HG03103 (cell line): Measurements from ENCODE around the gene VPS9D1.

Experiments
- ATAC-seq: cut with Tn5 transposase; IDR thresholded peaks from one replicate; pipeline ENCODE4 v1.9.1; 2021; ENCODE audit warnings: low read depth; ENCODE audit not compliant: unreplicated experiment

The VPS9D1 gene, protein sequence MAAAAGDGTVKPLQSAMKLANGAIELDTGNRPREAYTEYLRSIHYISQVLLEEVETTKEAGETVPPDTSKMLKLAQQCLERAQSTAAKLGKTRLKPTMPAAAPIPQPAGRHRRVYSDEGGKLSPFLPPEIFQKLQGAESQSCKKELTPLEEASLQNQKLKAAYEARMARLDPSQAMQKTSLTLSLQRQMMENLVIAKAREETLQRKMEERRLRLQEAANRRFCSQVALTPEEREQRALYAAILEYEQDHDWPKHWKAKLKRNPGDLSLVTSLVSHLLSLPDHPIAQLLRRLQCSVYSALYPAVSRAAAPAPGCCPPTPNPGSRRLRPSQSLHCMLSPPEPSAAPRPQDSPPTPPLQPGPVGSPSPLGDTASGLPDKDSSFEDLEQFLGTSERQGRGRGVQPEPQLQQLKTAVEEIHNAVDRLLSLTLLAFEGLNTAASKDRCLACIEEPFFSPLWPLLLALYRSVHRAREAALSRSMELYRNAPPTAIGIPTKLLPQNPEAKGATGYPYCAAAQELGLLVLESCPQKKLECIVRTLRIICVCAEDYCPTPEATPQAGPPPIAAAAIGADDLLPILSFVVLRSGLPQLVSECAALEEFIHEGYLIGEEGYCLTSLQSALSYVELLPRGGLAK

DNA sequence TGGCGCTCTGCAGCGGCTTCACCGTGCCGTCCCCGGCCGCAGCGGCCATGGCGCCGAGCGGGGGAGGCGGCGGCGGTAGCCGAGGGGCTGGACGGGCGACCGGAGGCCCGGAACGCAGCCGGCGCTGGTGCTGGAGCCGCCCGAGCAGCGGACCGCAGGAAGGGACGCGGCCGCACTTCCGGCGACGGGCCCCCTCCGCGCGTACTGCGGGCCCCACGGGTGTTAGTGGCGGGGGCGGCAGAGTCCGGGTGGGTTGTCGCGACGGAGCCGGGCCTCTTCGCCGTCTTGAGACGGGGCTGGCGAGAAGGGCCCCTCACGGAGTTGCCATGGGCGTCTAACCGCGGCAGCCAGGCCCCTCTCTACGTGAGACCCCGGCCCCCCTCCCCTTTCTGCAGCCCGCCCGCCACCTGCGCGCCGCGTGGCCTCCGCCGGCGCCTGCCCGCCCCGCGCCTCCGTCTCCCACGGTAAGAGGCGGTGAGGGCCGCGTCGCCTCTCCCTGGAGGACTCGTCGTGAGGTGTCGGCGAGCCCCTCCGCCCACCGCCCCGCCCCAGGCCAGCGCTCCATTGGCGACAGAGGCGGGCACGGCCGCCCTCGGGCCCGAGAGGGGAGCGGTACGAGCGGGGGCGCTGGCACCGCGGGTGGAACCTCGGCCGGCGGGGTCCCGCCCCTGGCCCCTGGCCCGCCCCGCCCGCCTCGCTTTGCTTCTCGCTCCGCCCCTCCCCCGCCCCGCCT, at the start of gene VPS9D1, which contains the start of gene ZNF276:
TSS of gene VPS9D1 (minus strand) at position 86 of the 733 bp plus-strand sequence. CDS start at position 49, 37 bp downstream.
TSS of gene ZNF276 (plus strand) at position 725 of the 733 bp plus-strand sequence. CDS start 104 bp downstream, outside the sequence.
- peak; percentile 44 for ATAC-seq

DNA sequence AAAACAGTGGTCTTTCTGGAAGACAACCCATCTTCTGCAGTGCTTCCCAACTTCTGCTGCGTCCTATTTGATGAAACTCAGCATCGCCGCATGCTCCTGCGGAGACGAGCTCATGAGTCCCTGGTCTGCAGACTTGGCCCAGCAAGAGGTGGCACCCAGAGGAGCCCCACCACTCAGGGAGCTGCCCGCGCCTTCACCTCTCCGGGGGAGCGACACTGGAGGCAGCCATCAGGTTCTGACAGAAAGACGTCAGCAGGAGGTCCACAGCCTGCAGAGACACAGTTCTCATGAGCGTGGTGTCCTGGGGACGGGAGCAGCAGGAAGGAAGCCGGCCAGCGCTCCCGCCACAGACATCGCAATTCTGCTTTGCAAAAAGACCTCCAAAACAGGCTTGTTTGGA, 49.7 kb upstream of the VPS9D1 start:
- ATAC-seq = no peak

DNA sequence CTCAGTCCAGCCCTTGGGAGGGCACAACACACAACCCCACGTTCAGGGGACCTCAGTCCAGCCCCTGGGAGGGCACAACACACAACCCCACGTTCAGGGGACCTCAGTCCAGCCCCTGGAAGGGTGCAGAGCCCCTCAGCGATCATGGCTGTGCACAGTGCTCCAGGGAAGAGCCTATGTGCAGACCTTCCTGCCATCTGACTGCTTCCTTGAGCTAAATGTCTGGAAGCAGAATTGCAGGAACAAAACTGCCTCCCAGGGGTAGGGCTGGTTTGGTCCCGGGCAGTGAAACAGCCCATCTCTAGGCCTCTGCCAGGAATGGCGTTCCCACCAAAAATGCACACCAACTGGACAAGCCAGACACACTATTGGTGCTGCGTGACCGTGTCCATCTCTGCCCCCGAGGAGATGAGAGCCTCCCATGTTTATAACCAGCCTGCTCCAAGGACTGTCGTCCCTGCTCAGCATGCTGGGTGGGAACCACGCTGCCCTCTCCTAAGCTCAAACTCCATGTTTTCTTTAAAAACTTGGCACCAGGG, 44.7 kb upstream of the VPS9D1 start:
- no peak for ATAC-seq

DNA sequence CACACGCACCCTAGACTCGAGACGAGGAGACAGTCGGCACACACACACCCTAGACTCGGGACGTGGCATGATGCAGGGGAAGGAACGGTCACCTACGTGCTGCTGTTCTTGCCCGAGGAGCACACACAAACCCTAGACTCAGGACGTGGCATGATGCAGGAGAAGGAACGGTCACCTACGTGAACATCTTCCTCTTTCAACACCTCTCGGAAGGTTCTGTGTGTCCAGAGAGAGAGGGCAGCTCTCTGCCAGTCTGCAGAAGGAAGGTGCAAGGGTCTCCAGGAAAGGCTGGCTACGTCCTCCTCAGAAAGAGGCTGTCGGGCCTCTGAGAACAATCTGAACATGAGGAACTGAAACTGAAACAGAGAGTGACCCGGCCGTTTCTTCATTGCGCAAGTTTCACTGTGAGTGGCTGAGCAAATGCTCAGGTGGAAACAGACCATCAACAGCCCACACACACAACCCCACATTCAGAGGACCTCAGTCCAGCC, 44.1 kb upstream of the VPS9D1 start:
- ATAC-seq = peak; percentile 88

DNA sequence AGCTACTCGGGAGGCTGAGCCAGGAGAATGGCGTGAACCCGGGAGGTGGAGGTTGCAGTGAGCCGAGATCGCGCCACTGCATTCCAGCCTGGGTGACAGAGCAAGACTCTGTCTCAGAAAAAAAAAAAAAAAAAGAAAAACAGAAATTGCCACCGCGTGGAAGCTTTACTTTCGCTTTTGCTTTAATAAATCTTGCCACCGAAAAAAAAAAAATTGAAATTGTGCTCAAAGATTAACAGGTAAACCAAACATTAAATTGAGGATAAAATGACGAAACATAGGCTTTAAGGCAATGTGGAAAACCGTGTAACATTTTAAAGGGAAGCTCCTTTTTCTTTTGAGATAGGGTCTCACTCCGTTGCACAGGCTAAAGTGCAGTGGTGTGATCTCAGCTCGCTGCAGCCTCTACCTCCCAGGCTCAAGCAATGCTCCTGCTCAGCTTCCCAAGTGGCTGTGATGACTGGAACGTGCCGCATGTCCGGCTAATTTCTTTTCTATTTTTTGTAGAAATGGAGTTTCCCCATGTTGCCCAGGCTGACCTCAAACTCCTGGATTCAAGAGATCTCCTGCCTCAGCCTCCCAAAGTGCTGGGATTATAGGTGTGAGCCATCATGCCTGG, 40.7 kb upstream of the VPS9D1 start:
- ATAC-seq = no peak

DNA sequence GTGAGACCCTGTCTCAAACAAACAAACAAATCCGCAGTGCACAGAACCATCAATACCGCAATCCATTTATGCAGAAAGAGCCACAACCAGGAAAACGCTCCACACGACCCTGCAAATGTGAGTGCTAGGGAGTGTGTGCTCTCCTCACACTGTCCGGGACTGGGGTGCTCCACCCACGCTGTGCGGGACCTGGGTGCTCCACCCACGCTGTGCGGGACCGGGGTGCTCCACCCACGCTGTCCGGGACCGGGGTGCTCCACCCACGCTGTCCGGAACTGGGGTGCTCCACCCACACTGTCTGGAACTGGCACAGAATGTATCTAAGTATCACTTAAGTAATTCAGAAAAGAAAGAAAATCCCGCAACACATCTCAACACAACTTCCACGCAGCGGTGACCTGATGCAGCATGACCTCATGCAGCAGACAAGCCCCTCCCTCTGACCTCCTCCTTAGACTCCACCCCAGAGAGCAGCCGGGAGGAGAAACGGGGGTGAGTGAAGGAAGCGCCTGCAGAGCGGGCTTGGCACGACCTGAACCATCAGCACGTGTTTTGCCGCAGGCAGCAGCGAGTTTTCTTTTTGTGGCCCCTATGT, 39.1 kb upstream of the VPS9D1 start:
- ATAC-seq = no peak

DNA sequence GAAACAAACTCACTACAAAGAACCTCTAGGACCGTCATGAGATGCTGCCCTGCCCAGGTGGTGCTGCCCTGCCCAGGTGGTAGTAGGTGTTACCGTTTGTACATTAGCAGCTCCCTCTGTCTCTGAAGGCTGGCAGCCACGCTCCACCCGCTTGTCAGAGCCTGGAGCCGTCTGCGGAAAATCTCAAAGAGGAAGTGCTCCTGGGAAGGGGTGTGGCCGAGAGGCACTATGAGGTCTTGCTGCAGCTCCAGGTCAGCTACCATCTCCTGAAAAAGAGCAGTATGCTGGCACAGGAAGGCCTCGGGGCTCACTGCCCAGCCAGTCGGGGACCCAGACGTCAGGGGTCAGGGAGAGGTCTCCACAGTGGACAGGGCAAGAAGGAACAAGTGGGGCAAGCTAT, 28.9 kb upstream of the VPS9D1 start:
- no peak for ATAC-seq

DNA sequence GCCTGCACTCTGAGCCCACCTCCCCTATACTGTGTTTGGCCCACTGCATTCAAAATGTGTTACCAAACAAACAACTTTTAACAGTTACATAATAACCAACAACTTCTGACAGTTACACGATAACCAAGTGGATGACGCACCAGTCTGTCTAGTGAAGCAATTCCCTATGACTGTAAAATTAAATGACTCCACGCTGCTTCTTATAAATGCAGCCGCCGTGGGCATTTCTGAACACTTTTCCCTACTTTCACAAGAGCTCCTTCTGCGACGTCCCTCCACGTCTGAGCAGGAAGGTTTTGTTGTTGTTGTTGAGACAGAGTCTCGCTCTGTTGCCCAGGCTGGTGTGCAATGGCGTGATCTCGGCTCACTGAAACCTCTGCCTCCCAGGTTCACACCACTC, 28.2 kb upstream of the VPS9D1 start:
- no peak for ATAC-seq

DNA sequence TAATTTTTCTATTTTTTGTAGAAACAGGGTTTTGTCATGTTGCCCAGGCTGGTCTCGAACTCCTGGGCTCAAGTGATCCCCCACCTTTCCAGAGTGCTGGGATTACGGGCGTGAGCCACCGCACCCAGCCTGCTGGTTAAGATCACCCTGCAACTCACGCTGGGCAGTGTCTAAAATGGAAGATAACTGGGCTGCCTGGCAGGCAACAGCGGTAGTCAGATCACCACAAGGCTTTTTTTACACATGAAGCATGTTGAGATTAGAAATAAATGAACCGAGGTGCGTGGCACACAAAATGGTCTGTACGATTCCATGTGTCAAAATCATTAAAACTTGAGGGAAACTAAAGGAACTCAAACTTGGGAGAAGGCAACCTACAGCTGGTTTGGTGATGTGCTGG, 27.4 kb upstream of the VPS9D1 start:
- ATAC-seq = no peak

DNA sequence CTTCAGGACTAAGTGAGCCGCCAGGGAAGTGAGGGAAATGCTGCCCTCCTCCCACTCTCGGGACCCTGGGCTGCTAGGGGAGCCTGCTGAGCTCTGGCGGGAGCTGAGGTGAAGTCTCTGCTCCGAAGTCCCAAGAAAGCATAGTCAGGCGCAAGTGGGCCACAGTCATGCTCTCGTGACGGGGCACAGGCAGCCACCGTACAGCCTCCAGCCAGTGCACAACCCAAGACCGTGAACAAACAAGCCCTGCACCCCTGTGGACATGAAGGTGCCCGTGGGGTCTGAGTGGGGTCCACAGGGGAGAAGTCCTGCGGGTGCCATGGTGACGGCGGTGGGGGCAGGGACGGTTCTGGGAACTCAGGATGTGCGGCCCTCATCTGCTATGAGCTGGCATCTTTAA, 25.3 kb upstream of the VPS9D1 start:
- no peak for ATAC-seq

DNA sequence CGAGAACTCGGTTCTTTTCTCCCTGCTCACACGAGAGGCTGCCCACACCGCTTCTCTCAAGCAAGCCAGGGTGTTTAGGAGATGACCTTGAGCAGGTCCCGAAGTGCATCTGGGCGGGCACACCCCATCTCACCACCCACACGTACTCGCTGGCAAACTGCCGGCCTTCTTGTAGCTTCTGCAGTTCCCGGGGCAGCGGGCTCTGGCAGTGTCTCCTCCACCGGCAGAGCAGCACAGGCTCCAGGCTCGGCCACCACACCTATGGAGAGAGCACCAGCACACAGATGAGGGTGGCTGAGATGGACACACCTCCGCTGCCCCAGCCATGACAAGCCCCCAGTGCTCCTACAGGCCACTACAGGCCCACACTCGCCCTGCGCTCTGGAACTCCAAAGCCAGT, 24.1 kb upstream of the VPS9D1 start:
- ATAC-seq = no peak

DNA sequence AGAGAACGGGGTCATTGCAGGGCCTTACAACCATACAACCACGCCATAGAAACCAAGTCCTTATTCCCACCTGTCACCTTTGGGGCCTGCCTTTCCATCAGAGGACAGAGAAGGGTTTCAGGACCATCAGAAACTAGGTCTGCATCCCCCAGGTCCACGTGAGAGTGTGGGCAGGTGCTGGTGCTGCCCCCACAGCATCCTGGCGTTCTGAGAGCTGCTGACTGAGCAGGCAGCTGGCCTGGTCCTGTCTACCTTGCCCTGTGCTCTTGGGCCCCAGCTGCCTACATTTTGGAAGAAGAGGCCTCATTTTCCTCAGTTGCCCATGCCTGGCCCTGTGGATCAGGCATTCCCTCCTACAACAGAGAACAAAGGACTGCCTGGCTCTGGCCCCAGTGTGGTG, 22.2 kb upstream of the VPS9D1 start:
- ATAC-seq = no peak

DNA sequence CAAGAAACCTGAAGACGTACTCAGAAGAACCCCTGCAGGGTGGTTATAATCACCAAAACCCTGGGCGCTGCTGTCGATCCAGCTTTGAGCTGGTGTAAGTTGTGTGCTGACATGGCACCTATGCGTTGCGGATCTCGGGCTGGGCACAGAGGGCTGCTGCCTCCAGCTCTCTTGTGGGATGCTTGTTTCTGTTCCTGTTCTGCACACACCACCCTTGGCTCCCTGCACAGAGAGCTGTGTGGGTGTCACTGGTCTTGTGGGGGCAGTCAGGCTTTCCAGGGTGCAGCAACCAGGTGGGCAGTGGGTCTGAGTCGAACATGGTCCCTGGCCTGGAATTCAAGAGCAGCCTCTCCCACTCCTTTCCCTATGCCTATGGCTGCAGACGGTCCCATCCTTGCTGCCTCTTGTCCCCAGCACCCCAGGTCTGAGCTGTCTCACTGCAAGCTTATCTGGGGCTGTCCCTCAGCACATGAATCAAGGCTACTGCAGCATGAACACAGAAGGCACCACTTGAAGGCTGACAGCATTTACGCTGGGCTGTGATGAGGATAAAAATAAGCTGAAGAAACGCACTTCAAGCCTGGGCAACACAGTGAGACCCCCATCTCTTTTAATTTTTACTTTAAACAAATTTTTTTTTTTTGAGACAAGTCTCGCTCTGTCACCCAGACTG, 20.8 kb upstream of the VPS9D1 start:
- no peak for ATAC-seq

DNA sequence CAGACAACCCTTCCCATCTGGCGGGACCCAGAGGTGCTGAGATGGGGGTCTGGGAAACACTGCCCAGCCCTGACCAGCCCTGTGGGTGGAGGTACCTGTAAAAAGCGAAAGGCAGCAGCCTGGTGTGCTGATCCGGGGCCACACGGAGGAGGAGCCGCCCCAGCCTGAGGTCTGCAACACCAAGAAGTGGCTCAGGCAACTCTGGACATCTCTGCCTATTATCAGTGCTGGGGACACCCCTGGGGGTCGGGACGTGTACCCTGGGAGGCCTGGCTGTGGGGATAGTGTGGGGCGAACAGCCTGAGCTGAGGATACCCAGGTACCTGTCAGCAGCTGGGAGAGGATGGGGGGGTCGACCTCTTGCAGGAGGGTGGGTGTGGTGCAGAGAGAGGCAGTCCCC, 18.7 kb upstream of the VPS9D1 start:
- ATAC-seq = no peak

DNA sequence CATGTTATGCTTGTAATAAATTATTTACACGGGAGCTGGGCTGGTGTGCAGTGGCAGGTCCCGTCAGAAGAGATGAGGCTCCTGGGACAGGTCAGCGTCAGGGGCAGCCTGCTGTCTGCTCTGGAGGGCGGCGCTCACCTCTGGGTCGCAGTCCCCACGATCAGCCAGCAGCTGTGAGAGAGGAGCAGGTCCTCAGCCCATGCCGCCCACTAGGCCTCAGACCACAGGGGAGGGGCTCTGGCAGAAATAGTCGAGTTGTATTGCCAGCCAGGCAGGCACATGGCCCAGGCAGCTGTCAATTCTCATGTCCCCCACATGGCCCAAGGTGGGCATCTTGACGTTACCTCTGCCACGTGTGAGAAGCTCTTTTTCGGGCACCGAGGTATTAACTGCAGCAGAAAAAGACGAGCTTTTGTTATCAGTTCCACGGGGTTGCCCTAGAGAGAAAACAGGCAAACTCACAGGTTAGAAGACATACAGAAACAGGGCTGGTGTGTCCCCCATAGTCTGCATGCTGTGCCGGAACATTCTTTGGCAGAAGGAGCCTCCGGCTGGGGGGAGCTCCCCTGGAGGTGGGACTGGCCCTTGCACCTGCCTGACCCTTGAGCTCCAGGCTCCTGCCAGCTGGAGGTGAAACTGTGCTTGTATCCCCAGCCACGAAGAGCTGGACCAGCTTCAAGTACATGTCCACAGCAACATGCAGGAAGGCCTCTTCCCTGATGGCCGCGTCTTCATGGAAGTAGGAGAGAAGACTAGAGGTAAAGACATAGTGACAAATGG, 18.0 kb upstream of the VPS9D1 start:
- no peak for ATAC-seq

DNA sequence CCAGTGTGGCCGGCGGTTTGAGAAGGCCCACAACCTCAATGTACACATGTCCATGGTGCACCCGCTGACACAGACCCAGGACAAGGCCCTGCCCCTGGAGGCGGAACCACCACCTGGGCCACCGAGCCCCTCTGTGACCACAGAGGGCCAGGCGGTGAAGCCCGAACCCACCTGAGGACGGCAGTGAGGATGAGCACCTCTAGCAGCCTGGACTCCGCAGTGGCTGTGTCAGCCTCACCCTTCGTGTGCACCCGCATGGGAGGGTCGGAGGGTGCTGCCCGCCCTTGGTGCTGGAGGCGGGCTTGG, 17.3 kb upstream of the VPS9D1 start:
- no peak for ATAC-seq

DNA sequence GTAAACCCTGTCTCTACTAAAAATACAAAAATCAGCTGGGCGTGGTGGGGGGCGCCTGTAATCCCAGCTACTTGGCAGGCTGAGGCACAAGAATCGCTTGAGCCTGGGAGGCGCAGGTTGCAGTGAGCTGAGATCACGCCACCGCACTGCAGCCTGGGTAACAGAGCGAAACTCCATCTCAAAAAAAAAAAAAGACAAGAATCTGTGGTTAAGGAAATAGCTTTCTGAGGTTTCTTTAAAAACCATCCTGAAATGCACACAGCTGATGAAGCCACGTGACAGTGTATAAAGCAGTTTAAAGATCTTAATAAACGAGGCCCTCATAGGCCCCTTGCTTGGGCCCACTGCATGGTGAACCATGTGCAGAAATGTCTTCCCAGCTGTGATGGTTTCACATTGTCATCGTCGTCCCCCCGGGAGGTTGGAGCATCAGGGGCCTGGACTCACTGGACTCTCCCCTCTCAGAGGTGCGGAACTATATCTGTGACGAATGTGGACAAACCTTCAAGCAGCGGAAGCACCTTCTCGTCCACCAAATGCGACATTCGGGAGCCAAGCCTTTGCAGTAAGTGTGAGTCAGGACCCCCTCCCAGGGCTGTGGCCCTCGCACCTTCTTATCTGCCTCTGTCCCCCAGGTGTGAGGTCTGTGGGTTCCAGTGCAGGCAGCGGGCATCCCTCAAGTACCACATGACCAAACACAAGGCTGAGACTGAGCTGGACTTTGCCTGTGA, 16.8 kb upstream of the VPS9D1 start:
- no peak for ATAC-seq

DNA sequence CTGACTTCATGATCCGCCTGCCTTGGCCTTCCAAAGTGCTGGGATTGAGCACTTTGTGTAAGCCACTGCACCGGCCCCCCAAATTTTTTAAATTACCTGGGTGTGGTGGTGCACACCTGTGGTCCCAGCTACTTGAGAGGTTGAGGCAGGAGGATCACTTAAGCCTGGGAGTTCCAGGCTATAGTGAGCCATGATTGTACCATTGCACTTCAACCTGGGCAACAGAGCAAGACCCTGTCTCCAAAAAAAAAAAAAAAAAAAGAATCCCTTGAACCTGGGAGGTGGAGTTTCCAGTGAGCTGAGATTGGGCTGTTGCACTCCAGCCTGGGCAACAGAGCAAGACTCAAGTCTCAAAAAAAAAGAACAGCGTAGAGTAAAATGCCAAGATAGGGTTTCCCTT, 15.9 kb upstream of the VPS9D1 start:
- no peak for ATAC-seq
